K562 (cell line): Measurements from ENCODE around the gene ZBTB39. TPM values are rescaled to one million over a fixed set of nuclear protein-coding genes. Genes with fewer than 3 reads are reported as not detected.
A peak's percentile ranks its signal among the peaks of the same experiment; 100 is the strongest.

ENCODE experiments used
- ARID1B ChIP-seq: fragments of 450-650 bp; IDR thresholded peaks from 2 replicates; pipeline ENCODE4 v1.6.1; 2016; ENCODE audit warnings: antibody characterized with exemption, mild to moderate bottlenecking, inconsistent platforms
- BCOR ChIP-seq: fragments of 450-650 bp; IDR thresholded peaks from 2 replicates; pipeline ENCODE4 v1.6.1; 2016
- BMI1 ChIP-seq: fragments of 150-350 bp; IDR thresholded peaks from 2 replicates; pipeline ENCODE4 v1.6.1; 2014; ENCODE audit warnings: low read length
- CREB1 ChIP-seq, 2 experiments: sonication (generic) in 1 of 2; formaldehyde crosslinking in 1 of 2; IDR thresholded peaks; 2 replicates each; pipeline versions ENCODE4 v1.6.1 to v1.8.0; 2012 to 2022; ENCODE audit warnings: inconsistent platforms in 1 of 2, mild to moderate bottlenecking in 1 of 2, missing genetic modification reagents in 1 of 2, moderate library complexity in 1 of 2
- ELF1 ChIP-seq: fragments of 200-800 bp; sonication (Bioruptor generic); IDR thresholded peaks from 2 replicates; pipeline ENCODE4 v1.6.1; 2016; ENCODE audit warnings: missing genetic modification characterization, missing compliant biosample characterization
- ELF4 ChIP-seq: fragments of 450-650 bp; formaldehyde crosslinking; IDR thresholded peaks from 2 replicates; pipeline ENCODE4 v1.4.0; 2022; ENCODE audit warnings: missing genetic modification characterization
- ESRRB ChIP-seq: fragments of 250-450 bp; sonication (Bioruptor Pico); IDR thresholded peaks from 2 replicates; pipeline ENCODE4 v1.5.0; 2020; ENCODE audit warnings: mild to moderate bottlenecking, moderate library complexity, borderline replicate concordance
- ETS2 ChIP-seq: IDR thresholded peaks from 2 replicates; pipeline ENCODE4 v1.6.1; 2016; ENCODE audit warnings: borderline replicate concordance, missing genetic modification characterization, mild to moderate bottlenecking, moderate library complexity, missing compliant biosample characterization; ENCODE audit not compliant: poor library complexity, severe bottlenecking
- HNRNPK ChIP-seq: fragments of 200-400 bp; formaldehyde crosslinking; IDR thresholded peaks from one replicate; pipeline ENCODE4 v1.6.1; 2018; ENCODE audit warnings: mild to moderate bottlenecking, low read depth, low read length; ENCODE audit not compliant: poor library complexity, severe bottlenecking
- MEF2D ChIP-seq: conservative IDR thresholded peaks from 2 replicates; pipeline ENCODE4 v1.6.1; 2016; ENCODE audit warnings: low read depth, missing genetic modification characterization, missing compliant biosample characterization
- NFIX ChIP-seq: fragments of 250-450 bp; sonication (Bioruptor Pico); IDR thresholded peaks from 2 replicates; pipeline ENCODE4 v1.4.0; 2020; ENCODE audit warnings: low read depth, mild to moderate bottlenecking, moderate library complexity
- NR0B1 ChIP-seq: fragments of 450-650 bp; IDR thresholded peaks from one replicate; pipeline ENCODE4 v1.6.1; 2018; ENCODE audit warnings: mild to moderate bottlenecking, moderate library complexity; ENCODE audit not compliant: partially characterized antibody
- NRF1 ChIP-seq, 2 experiments: fragments of 450-650 bp; IDR thresholded peaks in 1 of 2; conservative IDR thresholded peaks in 1 of 2; 2 replicates each; pipeline ENCODE4 v1.6.1; 2014; ENCODE audit warnings: mild to moderate bottlenecking in 2 of 2
- PREB ChIP-seq: sonication (generic); formaldehyde crosslinking; IDR thresholded peaks from 2 replicates; pipeline ENCODE4 v1.8.1; 2023; ENCODE audit warnings: mild to moderate bottlenecking, missing genetic modification reagents
- PTTG1 ChIP-seq: fragments of 450-650 bp; IDR thresholded peaks from 2 replicates; pipeline ENCODE4 v1.6.1; 2016; ENCODE audit warnings: low read depth, mild to moderate bottlenecking, missing genetic modification characterization, missing compliant biosample characterization
- RBM14 ChIP-seq: fragments of 200-400 bp; formaldehyde crosslinking; IDR thresholded peaks from 2 replicates; pipeline ENCODE4 v1.6.1; 2018; ENCODE audit warnings: low read depth, mild to moderate bottlenecking, low read length, moderate library complexity, borderline replicate concordance; ENCODE audit not compliant: insufficient read depth
- TAF1 ChIP-seq: IDR thresholded peaks from 2 replicates; pipeline ENCODE4 v1.6.1; 2011; ENCODE audit warnings: mild to moderate bottlenecking, low read length, moderate library complexity; ENCODE audit not compliant: insufficient read depth, control insufficient read depth, severe bottlenecking; ENCODE audit errors: extremely low read depth
- TSC22D4 ChIP-seq: fragments of 450-650 bp; IDR thresholded peaks from 2 replicates; pipeline ENCODE4 v1.6.1; 2016; ENCODE audit warnings: missing genetic modification characterization, missing biosample characterization, control low read depth
- ZFP36 ChIP-seq: fragments of 150-350 bp; IDR thresholded peaks from 2 replicates; pipeline ENCODE4 v1.6.1; 2018; ENCODE audit warnings: low read length, low read depth; ENCODE audit not compliant: partially characterized antibody
- ZNF280A ChIP-seq: fragments of 450-650 bp; IDR thresholded peaks from 2 replicates; pipeline ENCODE4 v1.6.1; 2018; ENCODE audit warnings: mild to moderate bottlenecking, low read depth; ENCODE audit not compliant: partially characterized antibody
- ZNF41 ChIP-seq: fragments of 250-450 bp; sonication (Bioruptor Pico); conservative IDR thresholded peaks from 2 replicates; pipeline ENCODE4 v1.4.0; 2020; ENCODE audit warnings: mild to moderate bottlenecking
- ZNF699 ChIP-seq: fragments of 250-450 bp; sonication (Bioruptor Pico); IDR thresholded peaks from 2 replicates; pipeline ENCODE4 v1.8.0; 2021; ENCODE audit warnings: mild to moderate bottlenecking, moderate library complexity; ENCODE audit not compliant: insufficient replicate concordance
- ZNF717 ChIP-seq: fragments of 250-450 bp; sonication (Bioruptor Pico); IDR thresholded peaks from 2 replicates; pipeline ENCODE4 v1.5.0; 2021
- polyA plus RNA-seq, 8 experiments: library from polyadenylated mRNA; depleted of rRNA in 4 of 8; stranded (reverse) in 5 of 8; unstranded in 3 of 8; fragments of >200 nt; fragmentation: Nextera tagmentation in 2 of 8; fragmentation: Illumina TruSeq in 1 of 8; extraction: Ambion mirVana in 2 of 8; extraction: Trizol in 1 of 8; gene quantifications; 2 replicates each; pipeline versions ENCODE4 v1.2.1 to v1.2.3, GENCODE V29; 2011 to 2014; ENCODE audit warnings: inconsistent platforms in 1 of 8, missing spikeins in 1 of 8
- total RNA-seq, 7 experiments: library from RNA; depleted of rRNA in 6 of 7; stranded (reverse); fragments of >200 nt in 6 of 7; fragmentation: Illumina TruSeq in 2 of 7; extraction: Trizol in 2 of 7; gene quantifications; 2 replicates each; pipeline versions ENCODE4 v1.2.1 to v1.2.3, GENCODE V29; 2011 to 2021; ENCODE audit warnings: low replicate concordance in 1 of 7

ZBTB39 gene
- total and polyA plus RNA-seq, 9 of the 15 experiments (the other 6 are each of a cell fraction or from before 2014, with no cell fraction given) = 3.3 to 13.3 (median 8.6) TPM

GRCh38 chr12:57005980-57006808, at the start of gene ZBTB39 (continued):
- no peak for TF ChIP-seq HNRNPK
- no peak for TF ChIP-seq RBM14
- no peak for TF ChIP-seq ESRRB
- no peak for TF ChIP-seq BCOR
- no peak for TF ChIP-seq MEF2D (tag)
- TF ChIP-seq ZNF41 = no peak
- no peak for TF ChIP-seq ARID1B
- no peak for TF ChIP-seq ETS2 (tag)
- no peak for TF ChIP-seq ELF4
- TF ChIP-seq BMI1 = no peak
- no peak for TF ChIP-seq TSC22D4 (tag)
- TF ChIP-seq PTTG1 (tag) = no peak
- TF ChIP-seq NRF1 (conservative IDR thresholded peaks at IDR 0.05 in 1 of 2, IDR thresholded peaks at IDR 0.05 in 1 of 2) = peak in 1 of 2 experiments; percentile 54; a peak in 2 of 4 replicates
- TF ChIP-seq NR0B1 = no peak
- TF ChIP-seq PREB (CRISPR knock-in tag) = no peak
- TF ChIP-seq CREB1 (IDR thresholded peaks at IDR 0.05) = no peak
- no peak for TF ChIP-seq CREB1 (CRISPR knock-in tag; IDR thresholded peaks at IDR 0.05)
- TF ChIP-seq TAF1 = peak; percentile 19
- TF ChIP-seq ZNF717 (CRISPR knock-in tag) = no peak
- no peak for TF ChIP-seq ZNF280A
- no peak for TF ChIP-seq ZNF699 (CRISPR knock-in tag)
- no peak for TF ChIP-seq NFIX (CRISPR knock-in tag)
- TF ChIP-seq ELF1 (tag) = no peak
- TF ChIP-seq ZFP36 = no peak
